ENCODE results near the gene PLD3. TPM values are rescaled to one million over a fixed set of nuclear protein-coding genes. Genes with fewer than 3 reads are reported as not detected.

The PLD3 gene
- total and polyA plus RNA-seq, 2 experiments from 2014 or later: 181 to 490 TPM

DNA sequence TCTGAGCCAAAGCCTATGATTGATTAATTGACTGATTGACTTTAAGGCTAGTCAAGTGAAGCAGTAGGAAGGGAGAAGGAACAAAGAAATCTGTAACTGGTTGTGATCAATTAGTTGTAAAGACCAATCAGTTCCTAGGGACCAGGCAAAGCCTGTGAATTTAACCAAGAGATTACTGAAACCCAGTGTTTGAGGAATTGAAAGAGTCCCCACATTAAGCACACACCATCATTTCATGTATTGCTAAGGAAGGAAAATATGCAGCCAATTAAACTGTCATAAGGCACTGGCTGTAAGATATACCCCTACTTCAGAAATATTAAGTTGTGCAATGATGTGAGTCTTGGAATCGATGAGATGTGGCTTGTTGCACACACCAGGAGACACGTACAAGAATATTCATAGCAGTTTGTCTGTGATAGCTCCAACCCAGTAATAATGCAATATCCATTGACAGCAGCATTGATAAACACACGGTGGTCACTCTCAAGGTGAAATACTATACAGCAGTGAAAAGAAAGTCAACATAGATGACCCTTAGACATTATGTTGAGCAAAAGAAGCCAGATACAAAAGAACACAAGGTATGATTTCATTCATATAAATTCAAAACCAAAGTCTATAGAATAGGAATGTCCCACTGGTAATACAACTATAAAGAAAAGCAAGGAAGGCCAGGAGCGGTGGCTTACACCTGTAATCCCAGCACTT lies 9.3 kb upstream of the PLD3 start (continued):
- TF ChIP-seq EZH2 (IDR thresholded peaks at IDR 0.05; ENCODE audit: low read depth, unreplicated experiment) (no peak), JUNB (IDR thresholded peaks at IDR 0.05; ENCODE audit: unreplicated experiment) (no peak), STAT1 (IDR thresholded peaks at IDR 0.05; ENCODE audit: unreplicated experiment) (no peak), CREB1 (CRISPR knock-in tag; IDR thresholded peaks at IDR 0.05; ENCODE audit: low read depth) (no peak), ZNF114 (CRISPR knock-in tag; IDR thresholded peaks at IDR 0.05) (no peak), POLR2AphosphoS5 (IDR thresholded peaks at IDR 0.05; ENCODE audit: low read depth) (no peak)
- TF ChIP-seq, protein P1, sequence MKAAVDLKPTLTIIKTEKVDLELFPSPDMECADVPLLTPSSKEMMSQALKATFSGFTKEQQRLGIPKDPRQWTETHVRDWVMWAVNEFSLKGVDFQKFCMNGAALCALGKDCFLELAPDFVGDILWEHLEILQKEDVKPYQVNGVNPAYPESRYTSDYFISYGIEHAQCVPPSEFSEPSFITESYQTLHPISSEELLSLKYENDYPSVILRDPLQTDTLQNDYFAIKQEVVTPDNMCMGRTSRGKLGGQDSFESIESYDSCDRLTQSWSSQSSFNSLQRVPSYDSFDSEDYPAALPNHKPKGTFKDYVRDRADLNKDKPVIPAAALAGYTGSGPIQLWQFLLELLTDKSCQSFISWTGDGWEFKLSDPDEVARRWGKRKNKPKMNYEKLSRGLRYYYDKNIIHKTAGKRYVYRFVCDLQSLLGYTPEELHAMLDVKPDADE (IDR thresholded peaks at IDR 0.05): no peak

DNA sequence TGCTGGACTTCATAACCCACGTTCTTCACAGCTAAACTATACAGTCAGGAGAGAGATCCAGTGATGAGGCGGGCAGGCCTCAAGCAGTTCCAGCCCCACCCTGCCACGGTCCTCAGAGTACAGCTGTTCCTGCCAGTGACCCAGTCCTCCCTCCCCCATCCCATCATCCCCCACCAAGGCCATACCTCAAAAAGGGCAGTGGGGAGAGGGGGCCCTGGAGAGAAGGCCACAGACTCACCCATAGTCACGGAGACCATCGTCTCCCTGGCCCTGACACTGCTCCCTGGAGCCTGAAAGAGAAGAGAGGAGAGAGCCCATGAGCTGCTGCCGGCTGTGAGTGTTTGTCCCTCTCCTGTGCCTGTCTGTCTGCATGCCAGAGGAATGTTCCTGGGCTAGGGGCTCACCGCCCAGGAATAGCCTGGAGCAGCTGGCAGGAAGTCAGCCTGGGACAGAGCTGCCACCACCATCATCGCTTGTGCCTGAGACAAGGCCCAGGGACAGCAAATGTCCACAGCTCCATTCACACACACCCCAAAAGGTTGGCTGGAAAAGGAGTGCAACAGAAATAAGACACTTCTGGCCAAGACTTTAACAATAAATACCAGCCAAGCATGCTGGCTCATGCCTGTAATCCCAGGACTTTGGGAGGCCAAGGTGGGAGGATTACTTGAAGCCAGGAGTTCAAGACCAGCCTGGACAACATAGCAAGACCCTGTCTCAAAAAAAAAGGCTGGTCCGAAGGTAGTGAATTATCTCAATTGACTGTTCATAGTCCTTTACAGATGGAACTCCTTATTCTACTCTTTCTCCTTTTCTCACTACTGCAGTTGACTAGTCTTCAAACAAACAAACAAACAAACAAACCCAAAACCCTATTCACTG lies 6.7 kb upstream of the PLD3 start:
- DNase-seq (ENCODE audit: low spot score) (no peak), ATAC-seq (no peak)
- Histone ChIP-seq H3K4me3 (no peak overlapping the region), H2AFZ (no peak overlapping the region), H3K36me3 (ENCODE audit: insufficient read depth) (no peaks in the 10 kb centered on the region), H3K79me2 (replicated peaks; ENCODE audit: insufficient read depth) (peaks cover 9% of the 10 kb centered on the region), H3K27me3 (ENCODE audit: insufficient read depth) (no peaks in the 10 kb centered on the region), H3K9me2 (ENCODE audit: insufficient read depth) (no peaks in the 10 kb centered on the region), H3K4me1 (ENCODE audit: insufficient read depth) (no peaks in the 10 kb centered on the region), H3K4me2 (no peak overlapping the region), H4K20me1 (replicated peaks; ENCODE audit: insufficient read depth) (0 out of 2 replicates have a peak, but pooled peaks cover 4% of the 10 kb centered on the region), H3F3A (replicated peaks; ENCODE audit: low read depth) (no peaks in the 10 kb centered on the region), H3K27ac (ENCODE audit: low read depth) (no peak overlapping the region)
- Mint-ChIP-seq H3K4me1 (no peaks in the 10 kb centered on the region), H3K27ac (peak overlapping the region; percentile 2; the same call in 1 of the 2 replicates), H3K27me3 (ENCODE audit: insufficient read depth, low read depth, poor library complexity) (no peaks in the 10 kb centered on the region), H3K9me3 (no peaks in the 10 kb centered on the region), H3K36me3 (ENCODE audit: low read depth) (peaks cover 8% of the 10 kb centered on the region; the same call in 2 of the 3 replicates), H3K4me3 (no peak overlapping the region)
- TF ChIP-seq NANOG (IDR thresholded peaks at IDR 0.05; ENCODE audit: borderline replicate concordance) (no peak), POLR2AphosphoS5 (IDR thresholded peaks at IDR 0.05; ENCODE audit: low read depth) (no peak), STAT1 (IDR thresholded peaks at IDR 0.05; ENCODE audit: unreplicated experiment) (no peak), JUNB (IDR thresholded peaks at IDR 0.05; ENCODE audit: unreplicated experiment) (no peak), ZNF331 (CRISPR knock-in tag; IDR thresholded peaks at IDR 0.05; ENCODE audit: low read depth) (no peak), CREB1 (CRISPR knock-in tag; IDR thresholded peaks at IDR 0.05; ENCODE audit: low read depth) (no peak), EZH2phosphoT487 (IDR thresholded peaks at IDR 0.05; ENCODE audit: unreplicated experiment) (no peak), EZH2 (IDR thresholded peaks at IDR 0.05; ENCODE audit: low read depth, unreplicated experiment) (no peak)
- TF ChIP-seq, protein P2, sequence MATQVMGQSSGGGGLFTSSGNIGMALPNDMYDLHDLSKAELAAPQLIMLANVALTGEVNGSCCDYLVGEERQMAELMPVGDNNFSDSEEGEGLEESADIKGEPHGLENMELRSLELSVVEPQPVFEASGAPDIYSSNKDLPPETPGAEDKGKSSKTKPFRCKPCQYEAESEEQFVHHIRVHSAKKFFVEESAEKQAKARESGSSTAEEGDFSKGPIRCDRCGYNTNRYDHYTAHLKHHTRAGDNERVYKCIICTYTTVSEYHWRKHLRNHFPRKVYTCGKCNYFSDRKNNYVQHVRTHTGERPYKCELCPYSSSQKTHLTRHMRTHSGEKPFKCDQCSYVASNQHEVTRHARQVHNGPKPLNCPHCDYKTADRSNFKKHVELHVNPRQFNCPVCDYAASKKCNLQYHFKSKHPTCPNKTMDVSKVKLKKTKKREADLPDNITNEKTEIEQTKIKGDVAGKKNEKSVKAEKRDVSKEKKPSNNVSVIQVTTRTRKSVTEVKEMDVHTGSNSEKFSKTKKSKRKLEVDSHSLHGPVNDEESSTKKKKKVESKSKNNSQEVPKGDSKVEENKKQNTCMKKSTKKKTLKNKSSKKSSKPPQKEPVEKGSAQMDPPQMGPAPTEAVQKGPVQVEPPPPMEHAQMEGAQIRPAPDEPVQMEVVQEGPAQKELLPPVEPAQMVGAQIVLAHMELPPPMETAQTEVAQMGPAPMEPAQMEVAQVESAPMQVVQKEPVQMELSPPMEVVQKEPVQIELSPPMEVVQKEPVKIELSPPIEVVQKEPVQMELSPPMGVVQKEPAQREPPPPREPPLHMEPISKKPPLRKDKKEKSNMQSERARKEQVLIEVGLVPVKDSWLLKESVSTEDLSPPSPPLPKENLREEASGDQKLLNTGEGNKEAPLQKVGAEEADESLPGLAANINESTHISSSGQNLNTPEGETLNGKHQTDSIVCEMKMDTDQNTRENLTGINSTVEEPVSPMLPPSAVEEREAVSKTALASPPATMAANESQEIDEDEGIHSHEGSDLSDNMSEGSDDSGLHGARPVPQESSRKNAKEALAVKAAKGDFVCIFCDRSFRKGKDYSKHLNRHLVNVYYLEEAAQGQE (IDR thresholded peaks at IDR 0.05; ENCODE audit: unreplicated experiment): no peak
- TF ChIP-seq, protein P3, sequence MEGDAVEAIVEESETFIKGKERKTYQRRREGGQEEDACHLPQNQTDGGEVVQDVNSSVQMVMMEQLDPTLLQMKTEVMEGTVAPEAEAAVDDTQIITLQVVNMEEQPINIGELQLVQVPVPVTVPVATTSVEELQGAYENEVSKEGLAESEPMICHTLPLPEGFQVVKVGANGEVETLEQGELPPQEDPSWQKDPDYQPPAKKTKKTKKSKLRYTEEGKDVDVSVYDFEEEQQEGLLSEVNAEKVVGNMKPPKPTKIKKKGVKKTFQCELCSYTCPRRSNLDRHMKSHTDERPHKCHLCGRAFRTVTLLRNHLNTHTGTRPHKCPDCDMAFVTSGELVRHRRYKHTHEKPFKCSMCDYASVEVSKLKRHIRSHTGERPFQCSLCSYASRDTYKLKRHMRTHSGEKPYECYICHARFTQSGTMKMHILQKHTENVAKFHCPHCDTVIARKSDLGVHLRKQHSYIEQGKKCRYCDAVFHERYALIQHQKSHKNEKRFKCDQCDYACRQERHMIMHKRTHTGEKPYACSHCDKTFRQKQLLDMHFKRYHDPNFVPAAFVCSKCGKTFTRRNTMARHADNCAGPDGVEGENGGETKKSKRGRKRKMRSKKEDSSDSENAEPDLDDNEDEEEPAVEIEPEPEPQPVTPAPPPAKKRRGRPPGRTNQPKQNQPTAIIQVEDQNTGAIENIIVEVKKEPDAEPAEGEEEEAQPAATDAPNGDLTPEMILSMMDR (conservative IDR thresholded peaks at IDR 0.05; ENCODE audit: low read depth in 2 of 2): no peak
